VCaP (cell line): Measurements from ENCODE around the gene PTPN9.

Experiments used
- H3K27ac ChIP-seq: fragments of 450-650 bp; 2 replicates; pipeline ENCODE4 v1.5.1; 2017
- TF ChIP-seq, protein P1 (sequence below): fragments of 450-650 bp; conservative IDR thresholded peaks from 2 replicates; pipeline ENCODE4 v1.5.1; 2017; ENCODE audit warnings: mild to moderate bottlenecking, moderate library complexity

Gene PTPN9

DNA sequence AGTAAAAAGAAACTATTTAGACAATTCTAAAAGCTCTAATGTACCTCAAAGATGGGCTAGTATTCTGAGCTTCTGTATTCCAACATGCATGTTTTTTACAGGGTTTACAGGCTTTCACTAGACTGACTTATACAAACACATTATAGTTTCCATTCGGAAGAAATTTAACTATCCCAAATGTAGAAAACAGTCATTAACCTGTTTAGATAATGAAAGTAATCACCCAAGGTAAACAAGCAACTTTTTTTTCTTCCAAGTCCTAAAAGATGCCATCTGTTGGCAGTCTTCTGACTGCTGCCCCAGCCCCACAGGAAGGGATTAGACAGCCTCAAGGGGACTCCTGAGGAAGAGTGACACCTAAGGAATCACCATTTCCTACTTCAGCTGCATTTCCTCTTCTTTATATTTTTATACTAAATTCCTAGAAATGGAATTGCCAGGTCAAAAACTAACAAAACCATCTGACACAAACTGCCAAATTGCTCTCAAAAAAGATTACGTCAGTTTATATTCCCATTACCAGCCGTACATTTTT is 153.1 kb downstream of the PTPN9 start:
- TF ChIP-seq, protein P1, sequence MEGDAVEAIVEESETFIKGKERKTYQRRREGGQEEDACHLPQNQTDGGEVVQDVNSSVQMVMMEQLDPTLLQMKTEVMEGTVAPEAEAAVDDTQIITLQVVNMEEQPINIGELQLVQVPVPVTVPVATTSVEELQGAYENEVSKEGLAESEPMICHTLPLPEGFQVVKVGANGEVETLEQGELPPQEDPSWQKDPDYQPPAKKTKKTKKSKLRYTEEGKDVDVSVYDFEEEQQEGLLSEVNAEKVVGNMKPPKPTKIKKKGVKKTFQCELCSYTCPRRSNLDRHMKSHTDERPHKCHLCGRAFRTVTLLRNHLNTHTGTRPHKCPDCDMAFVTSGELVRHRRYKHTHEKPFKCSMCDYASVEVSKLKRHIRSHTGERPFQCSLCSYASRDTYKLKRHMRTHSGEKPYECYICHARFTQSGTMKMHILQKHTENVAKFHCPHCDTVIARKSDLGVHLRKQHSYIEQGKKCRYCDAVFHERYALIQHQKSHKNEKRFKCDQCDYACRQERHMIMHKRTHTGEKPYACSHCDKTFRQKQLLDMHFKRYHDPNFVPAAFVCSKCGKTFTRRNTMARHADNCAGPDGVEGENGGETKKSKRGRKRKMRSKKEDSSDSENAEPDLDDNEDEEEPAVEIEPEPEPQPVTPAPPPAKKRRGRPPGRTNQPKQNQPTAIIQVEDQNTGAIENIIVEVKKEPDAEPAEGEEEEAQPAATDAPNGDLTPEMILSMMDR: no peak
- H3K27ac ChIP-seq: peak overlapping the region; percentile 0

DNA sequence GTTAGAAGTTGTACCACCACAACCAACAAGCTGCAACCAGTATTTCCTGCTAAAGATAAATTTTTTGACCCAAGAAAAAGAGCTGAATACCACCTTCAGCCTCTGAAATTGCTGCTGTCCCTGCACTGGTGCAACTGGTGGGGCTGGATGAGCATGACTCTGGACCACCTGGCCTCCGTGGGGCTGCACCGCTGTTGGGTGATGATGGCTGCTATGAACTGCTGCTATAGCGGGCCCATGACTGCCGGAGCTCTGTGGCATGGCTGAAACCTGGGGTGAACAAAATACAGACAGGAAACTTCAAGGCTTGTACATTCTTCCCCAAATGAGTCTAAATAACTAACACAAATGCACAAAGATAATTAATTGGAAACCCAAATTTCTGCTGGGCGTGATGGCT is 156.6 kb downstream of the PTPN9 start:
- TF ChIP-seq, protein P1: no peak
- H3K27ac ChIP-seq: no peak overlapping the region

DNA sequence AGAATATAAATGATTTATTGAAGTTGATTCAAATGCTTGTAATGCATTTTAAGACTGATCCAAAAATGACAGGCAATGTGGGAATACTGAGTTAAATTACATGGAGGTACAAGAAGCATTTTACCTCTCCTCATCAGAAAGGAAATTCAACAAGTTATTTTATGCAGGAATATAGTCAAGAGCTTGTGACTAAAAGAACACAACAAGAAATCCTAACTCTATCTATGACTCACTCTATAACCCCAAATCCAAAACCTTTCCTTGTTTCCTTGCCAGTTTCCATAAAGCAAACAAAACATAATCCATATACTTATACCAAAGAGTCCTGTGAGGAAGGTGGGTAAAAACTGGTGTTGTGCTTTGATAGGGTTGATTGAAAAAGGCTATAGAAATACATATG is 158.4 kb downstream of the PTPN9 start:
- TF ChIP-seq, protein P1: no peak
- H3K27ac ChIP-seq: no peak overlapping the region

DNA sequence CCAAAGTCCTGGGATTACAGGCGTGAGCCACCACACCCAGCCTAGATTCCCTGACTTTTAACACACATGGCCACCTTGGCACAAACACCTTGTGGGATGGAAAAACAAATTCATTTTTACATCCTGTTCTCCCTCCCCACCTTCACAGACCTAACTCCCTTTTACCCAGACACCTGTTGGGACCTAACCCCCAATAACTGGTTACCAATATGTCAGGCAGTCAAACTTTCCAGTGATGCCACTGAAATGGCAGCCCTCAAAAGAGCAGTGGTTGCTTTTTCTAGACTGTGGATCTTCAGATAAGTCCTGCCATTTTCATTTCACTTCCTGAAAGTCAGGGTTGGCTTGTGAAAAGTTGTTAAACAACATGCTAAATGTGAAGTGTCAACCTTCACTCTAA is 162.5 kb downstream of the PTPN9 start:
- no peak overlapping the region for H3K27ac ChIP-seq
- TF ChIP-seq, protein P1: no peak
